ENCODE measurements around the gene NGEF.
A peak's percentile ranks its signal among the peaks of the same experiment; 100 is the strongest.

NGEF gene

GRCh38 chr2:232999354-232999753 lies 13.7 kb downstream of the NGEF start:
- DNase-seq (ENCODE audit: low spot score) = no peak

DNA sequence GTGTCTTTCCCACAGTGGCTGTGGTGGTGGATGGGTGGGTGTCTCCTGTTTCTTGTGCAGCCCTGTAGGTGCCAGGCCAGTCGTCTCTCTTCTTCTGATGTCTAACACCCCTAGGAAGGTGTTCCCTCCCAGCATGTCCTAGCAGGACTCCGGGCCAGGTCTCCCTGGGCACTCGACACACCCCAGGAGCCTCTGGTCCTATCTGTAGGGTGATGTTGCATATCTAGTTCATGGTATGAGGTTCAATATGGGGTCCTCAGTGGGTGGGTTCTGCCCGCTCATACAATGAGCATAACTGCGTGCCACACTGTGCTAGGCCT lies 14.4 kb downstream of the NGEF start:
- no peak for DNase-seq (ENCODE audit: low spot score)

- no peak for DNase-seq (ENCODE audit: low spot score)
Measured at GRCh38 chr2:232997749-232998665, 15.0 kb downstream of the NGEF start.

- no peak for DNase-seq (ENCODE audit: low spot score)
Measured at GRCh38 chr2:232994446-232994845, 18.6 kb downstream of the NGEF start.

DNA sequence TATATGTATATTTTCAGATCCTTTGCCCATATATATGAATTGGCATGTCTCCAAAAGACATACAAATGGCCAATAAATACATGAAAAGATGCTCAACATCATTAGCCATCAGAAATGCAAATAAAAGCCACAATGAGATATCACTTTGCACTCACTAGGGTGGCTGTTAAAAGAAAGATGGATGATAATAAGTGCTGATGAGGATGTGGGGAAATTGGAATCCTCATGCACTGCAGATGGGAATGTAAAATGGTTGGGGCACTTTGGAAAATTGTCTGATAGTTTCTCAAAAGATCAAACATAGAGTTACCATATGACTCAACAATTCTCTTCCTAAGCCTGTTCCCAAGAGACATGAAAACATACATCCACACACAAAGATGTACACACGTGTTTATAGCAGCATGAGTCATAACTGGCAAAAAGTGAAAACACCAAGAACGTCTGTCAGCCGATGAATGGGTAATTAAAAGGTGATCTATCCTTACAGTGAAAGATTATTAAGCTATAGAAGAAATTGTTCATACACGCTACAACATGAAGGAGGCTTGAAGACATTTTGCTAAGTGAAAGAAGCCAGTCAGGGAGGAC lies 19.7 kb downstream of the NGEF start:
- no peak for DNase-seq (ENCODE audit: low spot score)

DNA sequence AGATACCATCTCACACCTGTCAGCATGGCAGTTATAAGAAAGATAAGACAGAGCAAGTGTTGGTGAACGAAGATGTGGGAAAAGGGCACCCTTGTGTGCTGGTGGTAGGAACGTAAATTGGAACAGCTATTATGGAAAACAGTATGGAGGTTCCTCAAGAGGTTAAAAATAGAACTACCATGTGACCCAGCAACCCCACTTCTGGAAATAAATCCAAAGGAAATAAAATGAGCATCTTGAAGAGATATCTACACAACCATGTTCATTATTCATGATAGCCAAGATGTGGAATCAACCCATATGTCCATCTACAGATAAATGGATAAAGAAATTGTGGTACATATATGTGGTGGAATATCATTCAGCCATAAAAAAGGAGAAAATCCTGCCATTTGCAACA lies 26.9 kb downstream of the NGEF start:
- DNase-seq (ENCODE audit: low spot score) = no peak

DNA sequence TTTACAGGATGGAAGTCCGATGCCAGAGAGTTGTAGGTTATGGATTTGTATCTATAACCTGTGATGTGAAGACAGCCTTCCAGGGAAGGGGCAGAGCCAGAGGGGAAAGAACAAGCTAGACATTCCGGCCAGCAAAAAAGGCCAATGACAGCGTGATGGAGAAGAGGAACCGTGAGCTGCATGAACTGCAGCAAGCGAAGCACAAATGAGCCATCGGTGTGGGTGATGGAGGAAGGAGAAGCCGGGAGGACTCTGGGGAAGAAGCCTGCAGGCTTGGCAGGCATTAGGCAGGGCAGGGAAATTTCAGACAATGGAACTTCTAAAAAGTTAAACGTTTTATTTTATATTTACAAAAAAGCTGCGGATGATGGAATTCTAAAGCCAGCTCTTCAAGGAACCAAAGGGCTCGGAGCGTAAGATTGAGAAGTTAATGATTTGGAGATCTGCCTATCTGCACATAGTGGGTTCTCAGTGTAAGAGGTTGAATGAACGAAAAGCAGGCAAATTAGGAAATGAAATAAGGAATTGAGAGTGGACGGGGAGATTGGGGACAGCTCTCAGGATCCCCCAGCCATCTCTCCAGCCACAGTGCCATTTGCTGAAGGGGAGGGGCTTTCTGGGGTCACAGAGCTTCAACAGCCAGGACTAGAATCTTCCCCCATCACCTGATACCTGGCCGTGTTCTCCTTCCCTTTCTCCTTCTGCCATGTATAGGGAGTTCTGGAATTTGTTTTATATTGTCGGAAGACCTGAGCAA lies 28.4 kb downstream of the NGEF start:
- no peak for DNase-seq (ENCODE audit: low spot score)

- no peak for DNase-seq (ENCODE audit: low spot score)
Measured at GRCh38 chr2:232983669-232984140, 29.4 kb downstream of the NGEF start.

GRCh38 chr2:232982926-232983668 lies 30.0 kb downstream of the NGEF start:
- no peak for DNase-seq (ENCODE audit: low spot score)

- no peak for DNase-seq (ENCODE audit: low spot score)
Measured at GRCh38 chr2:232981767-232982360, 31.2 kb downstream of the NGEF start.

- DNase-seq (ENCODE audit: low spot score) = no peak
Measured at GRCh38 chr2:232981356-232981755, 31.7 kb downstream of the NGEF start.

DNA sequence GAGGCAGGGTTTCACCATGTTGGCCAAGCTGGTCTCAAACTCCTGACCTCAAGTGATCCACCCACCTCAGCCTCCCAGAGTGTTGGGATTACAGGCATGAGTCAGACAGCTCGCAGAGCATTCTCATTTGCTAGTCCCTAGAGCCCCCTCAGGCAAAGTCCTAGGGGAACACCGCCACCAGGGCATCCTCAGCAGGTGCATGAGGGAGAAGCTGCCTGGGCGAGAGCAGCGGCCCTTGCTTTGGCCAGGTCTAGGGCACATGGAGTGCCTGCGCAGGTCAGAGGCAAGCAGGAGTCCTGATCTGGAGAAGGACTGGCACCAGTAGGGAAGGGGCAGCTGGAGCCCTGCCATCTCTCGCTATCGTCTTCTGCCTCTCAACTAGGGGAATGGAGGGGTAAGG lies 32.4 kb downstream of the NGEF start:
- no peak for DNase-seq (ENCODE audit: low spot score)

DNA sequence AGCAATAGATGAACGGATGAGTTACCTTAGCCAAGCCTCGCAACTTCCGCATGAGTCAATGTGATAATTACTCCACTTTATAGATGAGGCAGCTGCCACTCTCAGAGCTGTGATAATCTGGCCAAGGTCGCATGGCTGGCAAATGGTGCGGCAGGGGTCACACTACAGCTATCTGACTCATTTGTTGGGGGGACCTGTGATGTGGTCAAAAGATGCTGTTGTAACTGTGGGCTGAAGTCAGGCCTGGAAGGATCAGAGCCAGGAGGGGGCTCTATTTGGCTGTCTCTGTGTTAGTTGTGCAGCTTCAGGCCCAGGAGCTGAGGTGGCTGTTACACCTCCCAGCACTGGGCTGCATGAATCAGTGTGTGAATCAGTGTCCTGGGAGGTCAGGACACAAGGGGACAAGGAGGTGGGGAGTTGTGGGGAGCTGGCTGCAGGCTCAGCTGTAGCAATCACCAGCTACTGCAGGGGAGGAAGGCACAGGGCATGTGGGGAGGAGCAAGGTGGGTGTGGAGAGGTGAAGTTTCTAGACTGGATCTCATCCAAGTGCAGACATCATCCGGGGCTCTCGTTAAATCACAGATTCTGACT lies 33.1 kb downstream of the NGEF start:
- DNase-seq (ENCODE audit: low spot score) = peak; percentile 38

DNA sequence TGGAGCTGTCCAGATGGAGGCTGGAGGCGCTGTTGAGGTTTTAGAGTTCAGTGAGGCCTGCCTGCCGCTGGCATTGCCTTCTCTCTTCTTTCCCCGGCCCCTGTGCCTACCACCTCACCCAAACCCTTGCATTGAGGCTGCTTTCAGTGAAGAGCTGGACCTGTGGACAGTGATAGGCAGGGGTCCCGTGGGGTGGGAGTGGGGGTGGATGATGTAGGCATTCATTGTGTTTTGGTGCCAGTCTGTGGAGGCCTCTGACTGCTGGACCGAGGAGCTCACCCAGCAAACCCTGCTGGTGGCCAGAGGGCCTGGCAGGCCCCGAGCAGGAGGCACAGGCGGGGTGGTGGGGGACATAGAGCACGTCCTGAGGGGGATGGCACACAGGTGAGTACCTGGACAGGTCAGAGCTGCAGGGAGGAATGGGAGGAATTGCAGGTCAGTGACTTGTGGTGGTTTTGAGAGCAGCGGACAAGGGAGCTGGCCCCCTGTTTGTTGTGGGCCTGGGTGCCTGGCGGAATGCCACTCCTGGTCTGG lies 35.6 kb downstream of the NGEF start:
- no peak for DNase-seq (ENCODE audit: low spot score)

DNA sequence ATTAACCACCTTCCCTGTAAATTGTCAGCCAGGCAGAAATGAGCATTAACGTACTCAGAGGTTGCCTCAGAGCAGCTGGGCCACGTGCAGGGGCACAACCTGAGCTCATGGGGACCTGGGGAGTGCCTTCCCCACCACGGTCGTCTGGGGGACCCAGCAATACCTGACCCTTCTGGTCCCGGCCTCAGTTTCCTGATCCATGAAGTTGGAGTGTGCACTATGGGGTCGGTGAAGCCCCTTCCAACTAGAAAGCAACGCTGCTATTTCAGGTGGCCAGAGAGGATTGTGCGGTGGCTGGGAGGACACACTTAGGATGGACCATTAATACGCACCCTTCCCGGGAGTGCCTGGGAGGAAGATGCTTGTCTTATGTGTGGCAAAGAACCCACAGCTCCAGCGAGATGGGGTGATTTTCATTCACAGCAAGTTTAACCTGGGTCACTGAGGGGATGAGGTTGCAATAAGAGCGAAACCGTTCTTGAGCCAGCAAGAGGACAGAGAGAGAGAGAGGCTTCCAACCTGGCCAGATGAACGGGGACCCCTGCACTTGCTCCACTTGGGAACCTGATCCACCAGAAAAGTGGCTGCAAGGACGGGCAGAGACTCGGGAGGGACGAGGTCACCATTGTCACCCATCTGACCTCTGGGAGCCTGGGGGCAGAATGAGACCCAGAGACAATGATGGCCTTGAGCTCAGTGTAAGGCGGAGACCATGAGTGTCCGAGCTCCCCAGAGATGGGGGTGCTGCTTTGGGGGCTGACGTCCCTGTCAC lies 36.2 kb downstream of the NGEF start:
- DNase-seq (ENCODE audit: low spot score) = no peak

GRCh38 chr2:232976176-232976575 lies 36.9 kb downstream of the NGEF start:
- DNase-seq (ENCODE audit: low spot score) = no peak

DNA sequence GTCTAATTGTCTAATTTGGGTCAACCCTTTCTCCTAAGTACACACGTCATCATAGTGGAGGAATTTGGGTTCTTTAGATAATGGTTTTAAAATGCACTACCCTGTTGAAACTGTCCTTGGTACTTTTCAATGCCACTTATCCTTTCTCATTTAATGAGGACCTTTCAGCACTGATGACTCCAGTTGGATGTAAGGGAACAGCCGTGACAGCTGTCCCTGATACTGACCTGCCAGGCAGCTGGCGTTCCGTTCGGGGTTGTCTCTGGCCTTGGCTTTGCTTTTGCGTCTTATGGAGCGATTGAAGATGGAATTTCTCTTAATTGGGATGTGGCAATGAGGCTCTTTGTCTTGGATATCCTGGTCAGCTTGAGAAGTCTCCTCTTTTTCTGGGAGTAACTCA lies 38.7 kb downstream of the NGEF start:
- DNase-seq (ENCODE audit: low spot score) = no peak

DNA sequence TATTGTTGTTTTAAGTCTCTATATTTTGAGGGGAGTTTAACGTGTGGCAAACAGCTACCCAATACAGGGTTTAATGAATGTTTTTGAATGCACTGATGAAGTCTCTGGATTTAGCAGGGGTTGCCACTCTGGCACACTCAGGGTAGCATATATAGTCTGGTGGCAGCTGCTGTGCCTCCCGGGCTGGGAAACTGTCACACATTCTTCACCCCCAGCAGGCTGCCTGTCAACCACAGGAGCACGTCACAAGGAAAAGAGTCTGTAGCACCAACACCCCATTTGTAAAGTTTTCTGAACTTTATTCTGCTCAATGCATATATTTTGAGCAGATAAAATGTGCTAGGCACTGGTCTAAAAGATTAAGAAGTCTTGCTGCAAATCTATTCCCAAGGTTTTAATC lies 39.3 kb downstream of the NGEF start:
- DNase-seq (ENCODE audit: low spot score) = no peak

GRCh38 chr2:232973011-232973735 lies 39.9 kb downstream of the NGEF start:
- no peak for DNase-seq (ENCODE audit: low spot score)

GRCh38 chr2:232971744-232972143 lies 41.3 kb downstream of the NGEF start:
- DNase-seq (ENCODE audit: low spot score) = no peak
